ENCODE data around the gene ZSWIM6. TPM values are rescaled to one million over a fixed set of nuclear protein-coding genes. Genes with fewer than 3 reads are reported as not detected.

The ZSWIM6 gene
- total RNA-seq, 4 donors from 2014 or later = 13.3 to 19.4 (median 16.0) TPM

DNA sequence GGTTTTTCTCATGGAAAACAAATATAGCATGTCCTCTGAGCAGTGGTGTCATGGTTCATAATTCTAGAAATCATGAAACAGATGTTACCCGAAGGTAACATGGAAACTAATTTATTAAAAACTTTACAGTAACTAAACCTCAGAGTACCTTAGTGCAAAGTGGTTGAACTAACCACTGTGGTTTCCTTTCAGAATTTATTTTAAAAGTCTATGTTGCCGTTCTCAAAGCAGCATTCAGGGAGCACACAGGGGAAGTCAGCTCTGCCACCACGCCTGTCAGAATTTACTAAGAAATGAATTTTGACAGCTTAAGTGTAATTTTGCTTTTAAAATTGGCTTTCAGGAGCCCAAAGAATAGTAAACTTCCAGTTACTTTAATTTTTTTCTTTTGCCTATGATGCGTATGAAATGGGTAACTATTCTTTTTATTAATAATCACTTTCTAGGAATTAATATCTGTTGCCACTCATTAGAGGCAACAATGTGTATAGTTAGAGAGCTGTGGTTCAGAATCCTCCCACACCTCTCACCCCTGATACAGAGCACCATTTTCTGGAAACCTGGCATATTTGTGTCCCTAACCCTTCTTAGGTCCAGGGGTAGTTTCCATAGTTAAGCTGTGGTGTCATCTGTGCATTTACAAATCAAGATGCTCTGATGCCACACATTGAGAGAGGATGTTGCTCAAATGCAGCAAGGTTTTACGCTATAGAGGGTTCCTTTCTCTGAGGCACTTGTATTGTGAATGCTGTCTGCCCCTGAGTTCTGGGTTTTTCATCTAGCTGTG, 202.6 kb downstream of the ZSWIM6 start:
- Histone ChIP-seq H3K27ac (no peak overlapping the region), H3K36me3 (peaks cover 0 to 56% (median 0%) of the 10 kb centered on the region in 3 donors), H3K9me3 (no peaks in the 10 kb centered on the region), H3K4me1 (no peaks in the 10 kb centered on the region), H3K4me3 (no peak overlapping the region), H3K27me3 (no peaks in the 10 kb centered on the region)
- TF ChIP-seq, protein P1, sequence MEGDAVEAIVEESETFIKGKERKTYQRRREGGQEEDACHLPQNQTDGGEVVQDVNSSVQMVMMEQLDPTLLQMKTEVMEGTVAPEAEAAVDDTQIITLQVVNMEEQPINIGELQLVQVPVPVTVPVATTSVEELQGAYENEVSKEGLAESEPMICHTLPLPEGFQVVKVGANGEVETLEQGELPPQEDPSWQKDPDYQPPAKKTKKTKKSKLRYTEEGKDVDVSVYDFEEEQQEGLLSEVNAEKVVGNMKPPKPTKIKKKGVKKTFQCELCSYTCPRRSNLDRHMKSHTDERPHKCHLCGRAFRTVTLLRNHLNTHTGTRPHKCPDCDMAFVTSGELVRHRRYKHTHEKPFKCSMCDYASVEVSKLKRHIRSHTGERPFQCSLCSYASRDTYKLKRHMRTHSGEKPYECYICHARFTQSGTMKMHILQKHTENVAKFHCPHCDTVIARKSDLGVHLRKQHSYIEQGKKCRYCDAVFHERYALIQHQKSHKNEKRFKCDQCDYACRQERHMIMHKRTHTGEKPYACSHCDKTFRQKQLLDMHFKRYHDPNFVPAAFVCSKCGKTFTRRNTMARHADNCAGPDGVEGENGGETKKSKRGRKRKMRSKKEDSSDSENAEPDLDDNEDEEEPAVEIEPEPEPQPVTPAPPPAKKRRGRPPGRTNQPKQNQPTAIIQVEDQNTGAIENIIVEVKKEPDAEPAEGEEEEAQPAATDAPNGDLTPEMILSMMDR (IDR thresholded peaks at IDR 0.05) = no peak
- no peak for TF ChIP-seq POLR2A (IDR thresholded peaks at IDR 0.05)
- no peak for DNase-seq

DNA sequence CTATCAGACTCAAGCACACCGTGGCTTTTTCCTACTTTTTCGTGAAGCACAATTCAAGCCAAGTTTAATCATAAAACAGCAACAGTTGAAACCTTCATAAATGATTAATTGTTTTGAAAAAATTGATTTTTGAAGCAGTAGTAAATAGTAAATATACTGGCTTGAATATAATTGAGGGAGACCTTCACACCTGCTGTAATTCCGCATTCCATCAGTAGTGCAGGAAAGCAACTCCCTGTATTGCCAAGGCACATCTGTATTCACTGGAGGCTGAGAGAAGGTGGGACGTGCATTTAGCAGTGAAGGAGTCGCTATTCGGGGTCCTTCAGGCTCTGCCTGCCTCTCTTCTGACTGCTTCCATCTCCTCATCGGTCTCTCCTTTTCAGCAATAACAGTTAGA, 203.8 kb downstream of the ZSWIM6 start:
- Histone ChIP-seq H3K4me3 (no peak overlapping the region), H3K36me3 (peaks cover 0 to 53% (median 0%) of the 10 kb centered on the region in 3 donors), H3K9me3 (no peaks in the 10 kb centered on the region), H3K27me3 (no peaks in the 10 kb centered on the region), H3K4me1 (no peaks in the 10 kb centered on the region), H3K27ac (no peak overlapping the region)
- no peak for TF ChIP-seq POLR2A (IDR thresholded peaks at IDR 0.05)
- TF ChIP-seq, protein P1 (IDR thresholded peaks at IDR 0.05) = no peak
- DNase-seq = no peak

- H3K36me3 ChIP-seq = peaks cover 0 to 64% (median 0%) of the 10 kb centered on the region in 3 donors
- no peak for DNase-seq
Measured at GRCh38 chr5:61536922-61537321, 204.9 kb downstream of the ZSWIM6 start.

GRCh38 chr5:61538722-61539501, 206.9 kb downstream of the ZSWIM6 start:
- TF ChIP-seq POLR2A (IDR thresholded peaks at IDR 0.05) = no peak
- TF ChIP-seq, protein P1 (IDR thresholded peaks at IDR 0.05) = no peak
- no peak overlapping the region for H3K27ac ChIP-seq
- H3K27me3 ChIP-seq = no peaks in the 10 kb centered on the region
- DNase-seq = no peak
- no peak overlapping the region for H3K4me3 ChIP-seq
- H3K4me1 ChIP-seq = no peaks in the 10 kb centered on the region
- H3K36me3 ChIP-seq = peaks cover 0 to 75% (median 0%) of the 10 kb centered on the region in 3 donors
- H3K9me3 ChIP-seq = no peaks in the 10 kb centered on the region

More at GRCh38 chr5:61536922-61537321, 204.9 kb downstream of the ZSWIM6 start:
- TF ChIP-seq, protein P1 (IDR thresholded peaks at IDR 0.05) = no peak
- TF ChIP-seq POLR2A (IDR thresholded peaks at IDR 0.05) = no peak
- no peak overlapping the region for H3K27ac ChIP-seq
- no peak overlapping the region for H3K4me3 ChIP-seq
- H3K9me3 ChIP-seq = no peaks in the 10 kb centered on the region
- H3K4me1 ChIP-seq = no peaks in the 10 kb centered on the region
- H3K27me3 ChIP-seq = no peaks in the 10 kb centered on the region

- no peak overlapping the region for H3K4me3 ChIP-seq
- H3K27me3 ChIP-seq = no peaks in the 10 kb centered on the region
- H3K4me1 ChIP-seq = no peaks in the 10 kb centered on the region
- no peak for TF ChIP-seq POLR2A (IDR thresholded peaks at IDR 0.05)
- TF ChIP-seq, protein P1 (IDR thresholded peaks at IDR 0.05) = no peak
- H3K27ac ChIP-seq = no peak overlapping the region
- DNase-seq = no peak
- peaks cover 0 to 17% (median 0%) of the 10 kb centered on the region in 3 donors for H3K36me3 ChIP-seq
- H3K9me3 ChIP-seq = no peaks in the 10 kb centered on the region
Measured at GRCh38 chr5:61549530-61549929, 217.5 kb downstream of the ZSWIM6 start.

All from Peyer's patch (tissue), 4 donors.